ENCODE measurements around the gene CHORDC1.
"Not testable (repeated sequence)": the region's sequence is repeated elsewhere in the genome, so short reads cannot be mapped to it uniquely, and the experiment has no call there.

Gene CHORDC1

GRCh38 chr11:90222459-90223247, at the start of gene CHORDC1:
Gene CHORDC1 (minus strand): TSS chr11:90223049. CDS start chr11:90222954, 95 bp downstream.
- DNase-seq: peak; percentile 55

GRCh38 chr11:90257158-90257525, 34.3 kb upstream of the CHORDC1 start:
- no peak for DNase-seq

- DNase-seq: no peak
Observed at GRCh38 chr11:90256404-90257157, 33.7 kb upstream of the CHORDC1 start.

- no peak for DNase-seq
Observed at GRCh38 chr11:90254065-90254464, 31.2 kb upstream of the CHORDC1 start.

GRCh38 chr11:90252053-90252452, 29.2 kb upstream of the CHORDC1 start:
- DNase-seq: no peak

- DNase-seq: no peak
Observed at GRCh38 chr11:90251599-90251998, 28.8 kb upstream of the CHORDC1 start.

- no peak for DNase-seq
Observed at GRCh38 chr11:90250970-90251369, 28.1 kb upstream of the CHORDC1 start.

- no peak for DNase-seq
Observed at GRCh38 chr11:90246468-90246867, 23.6 kb upstream of the CHORDC1 start.

- no peak for DNase-seq
Observed at GRCh38 chr11:90243534-90243933, 20.7 kb upstream of the CHORDC1 start.

- DNase-seq: no peak
Observed at GRCh38 chr11:90242894-90243416, 20.1 kb upstream of the CHORDC1 start.

- DNase-seq: no peak
Observed at GRCh38 chr11:90241414-90241813, 18.6 kb upstream of the CHORDC1 start.

- not testable (repeated sequence) for DNase-seq
Observed at GRCh38 chr11:90239967-90240636, 17.3 kb upstream of the CHORDC1 start.

GRCh38 chr11:90237004-90237403, 14.2 kb upstream of the CHORDC1 start:
- no peak for DNase-seq

- DNase-seq: no peak
Observed at GRCh38 chr11:90235526-90235925, 12.7 kb upstream of the CHORDC1 start.

- no peak for DNase-seq
Observed at GRCh38 chr11:90234977-90235376, 12.1 kb upstream of the CHORDC1 start.

GRCh38 chr11:90229791-90230190, 6.9 kb upstream of the CHORDC1 start:
- DNase-seq: no peak

- DNase-seq: no peak
Observed at GRCh38 chr11:90228056-90228455, 5.2 kb upstream of the CHORDC1 start.

- no peak for DNase-seq
Observed at GRCh38 chr11:90223248-90223585, 368 bp upstream of the CHORDC1 start.

- no peak for DNase-seq
Observed at GRCh38 chr11:90221803-90222458, 918 bp downstream of the CHORDC1 start.

GRCh38 chr11:90220391-90220790, 2.5 kb downstream of the CHORDC1 start:
- DNase-seq: peak; percentile 6

GRCh38 chr11:90219438-90219837, 3.4 kb downstream of the CHORDC1 start:
- DNase-seq: no peak

- no peak for DNase-seq
Observed at GRCh38 chr11:90218606-90219005, 4.2 kb downstream of the CHORDC1 start.

GRCh38 chr11:90216611-90217010, 6.2 kb downstream of the CHORDC1 start:
- no peak for DNase-seq
